ENCODE measurements around the gene LGR6.

- no peak for TF ChIP-seq POLR2A (IDR thresholded peaks at IDR 0.05)
- no peak for TF ChIP-seq CTCF (IDR thresholded peaks at IDR 0.05)
Measured at GRCh38 chr1:202210969-202211368, 17.4 kb downstream of the LGR6 start.

All from testis (tissue), 2 donors.